A549 (cell line): Measurements from ENCODE around the gene PXDN. TPM values are rescaled to one million over a fixed set of nuclear protein-coding genes. Genes with fewer than 3 reads are reported as not detected.

Experiments
- ATAC-seq, 2 experiments: fragments of 200-7000 bp in 1 of 2; fragments of >200 bp in 1 of 2; cut with Nextera tagmentation in 1 of 2; cut with Tn5 transposase in 1 of 2; 3 replicates each; pipeline versions ENCODE4 v1.8.0 to v1.9.1; 2018 to 2020; ENCODE audit warnings: mild to moderate bottlenecking in 1 of 2, moderate library complexity in 1 of 2
- CTCF ChIA-PET: fragments of 300-600 bp; sonication (Branson Sonifier 250); formaldehyde crosslinking; extraction: SDS; loops from one replicate; lab custom pipeline; 2021; ENCODE audit warnings: antibody characterized with exemption, inconsistent platforms; lab: Yijun Ruan, JAX
- POLR2A ChIA-PET: fragments of 350-600 bp; formaldehyde crosslinking; extraction: SDS; loops from one replicate; lab custom pipeline; 2021; ENCODE audit warnings: antibody characterized with exemption, inconsistent platforms; lab: Yijun Ruan, JAX
- DNase-seq, 2 experiments: peaks; one replicate each; pipeline versions ENCODE4 v3.0.0 to v3.0.0-alpha.2; 2011 to 2016; ENCODE audit warnings: low read depth in 1 of 2, low spot score in 1 of 2
- FAIRE-seq: peaks from 2 replicates; lab custom pipeline; 2011; peaks lifted over from hg19 to GRCh38; lab: Jason Lieb, UNC
- H3K27ac ChIP-seq, 2 experiments: fragments of >200 bp; sonication (Bioruptor Twin); formaldehyde crosslinking; 3 replicates each; pipeline ENCODE4 v1.5.1; 2016 to 2017
- H3K4me1 ChIP-seq: fragments of >200 bp; sonication (Bioruptor Twin); formaldehyde crosslinking; 3 replicates; pipeline ENCODE4 v1.6.1; 2016
- H3K4me2 ChIP-seq: fragments of >200 bp; sonication (Bioruptor Twin); formaldehyde crosslinking; 3 replicates; pipeline ENCODE4 v1.6.1; 2016
- H3K4me3 ChIP-seq: fragments of >200 bp; sonication (Bioruptor Twin); formaldehyde crosslinking; 3 replicates; pipeline ENCODE4 v1.5.1; 2016
- H3K9me3 ChIP-seq: fragments of >200 bp; sonication (Bioruptor Twin); formaldehyde crosslinking; 3 replicates; pipeline ENCODE4 v1.6.1; 2016
- BHLHE40 ChIP-seq: IDR thresholded peaks from 2 replicates; pipeline ENCODE4 v1.6.1; 2012; ENCODE audit warnings: low read depth, low read length, inconsistent platforms
- CEBPB ChIP-seq, 2 experiments: fragments of >200 bp in 1 of 2; sonication (Bioruptor Twin) in 1 of 2; formaldehyde crosslinking in 1 of 2; IDR thresholded peaks; 2 replicates each; pipeline ENCODE4 v1.6.1; 2012 to 2016
- CHD2 ChIP-seq: fragments of 150-350 bp; IDR thresholded peaks from 2 replicates; pipeline ENCODE4 v1.6.1; 2014; ENCODE audit warnings: low read length; ENCODE audit not compliant: partially characterized antibody
- CTCF ChIP-seq: fragments of >200 bp; sonication (Bioruptor Twin); formaldehyde crosslinking; IDR thresholded peaks from 3 replicates; pipeline ENCODE4 v1.5.1; 2016
- ELK1 ChIP-seq: fragments of 150-350 bp; IDR thresholded peaks from 2 replicates; pipeline ENCODE4 v1.6.1; 2014; ENCODE audit warnings: low read depth, mild to moderate bottlenecking, low read length
- EP300 ChIP-seq, 2 experiments: fragments of >200 bp; sonication (Bioruptor Twin); formaldehyde crosslinking; IDR thresholded peaks; 2 replicates in 1 of 2; 3 replicates in 1 of 2; pipeline ENCODE4 v1.6.1; 2016 to 2017
- ESRRA ChIP-seq: fragments of 150-350 bp; IDR thresholded peaks from 2 replicates; pipeline ENCODE4 v1.6.1; 2014; ENCODE audit warnings: mild to moderate bottlenecking, low read length, borderline replicate concordance
- FOSL2 ChIP-seq, 2 experiments: fragments of 450-650 bp in 1 of 2; fragments of >200 bp in 1 of 2; sonication (Bioruptor Twin) in 1 of 2; formaldehyde crosslinking; IDR thresholded peaks; 2 replicates each; pipeline versions ENCODE4 v1.5.0 to v1.6.1; 2016 to 2020; ENCODE audit warnings: mild to moderate bottlenecking in 1 of 2, moderate library complexity in 1 of 2
- HDAC2 ChIP-seq: fragments of 200-600 bp; sonication (generic); IDR thresholded peaks from 2 replicates; pipeline ENCODE4 v1.6.1; 2016
- HES2 ChIP-seq: fragments of >200 bp; sonication (Bioruptor Twin); formaldehyde crosslinking; IDR thresholded peaks from 2 replicates; pipeline ENCODE4 v1.6.1; 2016
- KDM1A ChIP-seq: fragments of 200-600 bp; sonication (generic); IDR thresholded peaks from 2 replicates; pipeline ENCODE4 v1.6.1; 2016; ENCODE audit warnings: low read depth, mild to moderate bottlenecking
- NFE2L2 ChIP-seq: fragments of 150-350 bp; conservative IDR thresholded peaks from 2 replicates; pipeline ENCODE4 v1.6.1; 2014; ENCODE audit warnings: low read length
- PBX3 ChIP-seq: IDR thresholded peaks from 2 replicates; pipeline ENCODE4 v1.6.1; 2012
- RNF2 ChIP-seq: fragments of 200-600 bp; sonication (generic); IDR thresholded peaks from 2 replicates; pipeline ENCODE4 v1.6.1; 2016; ENCODE audit warnings: low read depth, mild to moderate bottlenecking, antibody characterized with exemption, moderate library complexity, borderline replicate concordance
- SMC3 ChIP-seq: fragments of >200 bp; sonication (Bioruptor Twin); formaldehyde crosslinking; IDR thresholded peaks from 3 replicates; pipeline ENCODE4 v1.6.1; 2018; ENCODE audit warnings: inconsistent platforms
- SREBF2 ChIP-seq: fragments of 450-650 bp; IDR thresholded peaks from 2 replicates; pipeline ENCODE4 v1.6.1; 2014; ENCODE audit warnings: mild to moderate bottlenecking, moderate library complexity
- ZC3H11A ChIP-seq: fragments of 450-650 bp; IDR thresholded peaks from 2 replicates; pipeline ENCODE4 v1.6.1; 2014; ENCODE audit warnings: antibody characterized with exemption, mild to moderate bottlenecking
- ZFP36 ChIP-seq: fragments of 450-650 bp; IDR thresholded peaks from 2 replicates; pipeline ENCODE4 v1.6.1; 2014; ENCODE audit warnings: borderline replicate concordance; ENCODE audit not compliant: partially characterized antibody
- ZNF302 ChIP-seq: fragments of 250-450 bp; sonication (Bioruptor Pico); IDR thresholded peaks from 2 replicates; pipeline ENCODE4 v1.9.0; 2021; ENCODE audit warnings: inconsistent platforms, mild to moderate bottlenecking, moderate library complexity
- WGBS: methylation state at CpG from one replicate; pipeline ENCODE4 v1.1.6; 2017; ENCODE audit errors: missing lambda C conversion rate; 5-methylcytosine and 5-hydroxymethylcytosine counted together
- polyA plus RNA-seq, 4 experiments: library from polyadenylated mRNA; depleted of rRNA in 3 of 4; stranded (reverse); fragments of >200 nt; fragmentation: RNase III in 1 of 4; extraction: RNeasy Plus Mini Kit Qiagen cat#74134 plus additional on column Dnase treatment in 1 of 4; gene quantifications; 2 replicates in 3 of 4; 3 replicates in 1 of 4; pipeline ENCODE4 v1.2.3, GENCODE V29; 2011 to 2017

Gene PXDN
- polyA plus RNA-seq, 2 of the 4 experiments (the other 2 are of a cell fraction) = 3.7 to 7.3 TPM

- WGBS = 65% methylated on average over 16 of the region's 16 CpGs
- no peak overlapping the region for H3K4me2 ChIP-seq
- POLR2A ChIA-PET = interaction anchor here (0.5 kb wide), 1 partner anchor 38 kb away, joined by 3 read pairs; no protein-coding TSS in a partner anchor
- FAIRE-seq = no peak
- H3K27ac ChIP-seq = no peak overlapping the region
- H3K4me3 ChIP-seq = no peak overlapping the region
- TF ChIP-seq ZC3H11A (no peak), ESRRA (no peak)
- TF ChIP-seq, all 56 proteins: peak for 0
- H3K9me3 ChIP-seq = peaks cover 3% of the 10 kb centered on the region; the same call in 2 of the 3 replicates
- H3K4me1 ChIP-seq = no peaks in the 10 kb centered on the region
- DNase-seq (no peak), ATAC-seq (no peak)
- CTCF ChIA-PET = interaction anchor here (0.9 to 3.1 kb wide), 10 partner anchors 9 to 178 kb away, joined by 3 to 18 read pairs (median 5); no protein-coding TSS in a partner anchor
Measured at GRCh38 chr2:1591461-1591770, 152.9 kb downstream of the PXDN start.

- FAIRE-seq = no peak
Measured at GRCh38 chr2:1590596-1591460, 153.5 kb downstream of the PXDN start.

More at GRCh38 chr2:1590596-1591460, 153.5 kb downstream of the PXDN start:
- no peak for ATAC-seq
- no peak for TF ChIP-seq PBX3
- no peak for TF ChIP-seq EP300 (IDR thresholded peaks at IDR 0.05)
- no peak for TF ChIP-seq BHLHE40
- TF ChIP-seq SMC3 = no peak
- TF ChIP-seq CHD2 = no peak
- no peak for TF ChIP-seq ESRRA
- TF ChIP-seq ZC3H11A = no peak
- TF ChIP-seq SREBF2 = no peak
- no peak for TF ChIP-seq KDM1A
- no peak for TF ChIP-seq ELK1
- no peak for TF ChIP-seq ZFP36
- TF ChIP-seq FOSL2 (IDR thresholded peaks at IDR 0.05) = no peak
- no peak for TF ChIP-seq FOSL2 (CRISPR knock-in tag; IDR thresholded peaks at IDR 0.05)
- TF ChIP-seq CTCF = no peak
- TF ChIP-seq ZNF302 (CRISPR knock-in tag) = no peak
- no peak for TF ChIP-seq CEBPB (IDR thresholded peaks at IDR 0.05)
- TF ChIP-seq HDAC2 = no peak
- TF ChIP-seq NFE2L2 = no peak
- TF ChIP-seq HES2 = no peak
- TF ChIP-seq RNF2 = no peak
- no peaks in the 10 kb centered on the region for H3K4me1 ChIP-seq
- H3K4me3 ChIP-seq = no peak overlapping the region
- DNase-seq = no peak
- ChIA-PET POLR2A (interaction anchor here (0.5 kb wide), 1 partner anchor 37 kb away, joined by 3 read pairs; no protein-coding TSS in a partner anchor), CTCF (interaction anchor here (0.9 to 3.1 kb wide), 11 partner anchors 8 to 182 kb away, joined by 3 to 18 read pairs (median 5); no protein-coding TSS in a partner anchor)
- H3K4me2 ChIP-seq = no peak overlapping the region
- no peaks in the 10 kb centered on the region for H3K9me3 ChIP-seq
- no peak overlapping the region for H3K27ac ChIP-seq
- 66% methylated on average over 18 of the region's 18 CpGs for WGBS
